CD4-positive, alpha-beta T cell treated with Interleukin-12 subunit alpha and Interleukin-12 subunit beta, for 1 hour (primary cell): ENCODE measurements around the gene GPATCH4.
"Not testable (repeated sequence)": the region's sequence is repeated elsewhere in the genome, so short reads cannot be mapped to it uniquely, and the experiment has no call there.

ENCODE experiments used
- DNase-seq: peaks from one replicate; pipeline ENCODE4 v3.0.0-alpha.2; 2020

Gene GPATCH4

GRCh38 chr1:156595016-156595415, 6.3 kb downstream of the GPATCH4 start:
- DNase-seq: no peak

DNA sequence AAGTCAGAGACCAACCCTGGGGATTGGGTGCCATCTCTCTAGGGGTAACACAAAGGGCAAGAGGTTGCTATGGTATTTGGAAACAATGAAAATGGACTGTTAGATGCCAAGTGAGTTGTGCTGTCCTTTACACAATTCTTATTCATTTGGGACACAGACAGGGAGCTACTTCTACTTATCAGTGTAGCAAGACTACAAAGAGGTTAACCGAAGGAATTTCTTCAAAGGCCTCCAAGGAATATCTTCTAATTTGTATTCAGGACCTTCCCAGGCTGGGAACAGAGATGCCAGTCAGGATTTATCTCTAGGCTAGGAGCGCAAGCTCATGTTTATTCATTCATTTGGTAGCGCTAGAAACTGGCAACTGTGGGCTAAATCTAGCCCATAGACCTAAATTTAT, 7.1 kb downstream of the GPATCH4 start:
- DNase-seq: no peak

- no peak for DNase-seq
These were observed 7.7 kb downstream of the GPATCH4 start for GRCh38 chr1:156593661-156593989.

GRCh38 chr1:156592910-156593660, 8.2 kb downstream of the GPATCH4 start:
- DNase-seq: no peak

DNA sequence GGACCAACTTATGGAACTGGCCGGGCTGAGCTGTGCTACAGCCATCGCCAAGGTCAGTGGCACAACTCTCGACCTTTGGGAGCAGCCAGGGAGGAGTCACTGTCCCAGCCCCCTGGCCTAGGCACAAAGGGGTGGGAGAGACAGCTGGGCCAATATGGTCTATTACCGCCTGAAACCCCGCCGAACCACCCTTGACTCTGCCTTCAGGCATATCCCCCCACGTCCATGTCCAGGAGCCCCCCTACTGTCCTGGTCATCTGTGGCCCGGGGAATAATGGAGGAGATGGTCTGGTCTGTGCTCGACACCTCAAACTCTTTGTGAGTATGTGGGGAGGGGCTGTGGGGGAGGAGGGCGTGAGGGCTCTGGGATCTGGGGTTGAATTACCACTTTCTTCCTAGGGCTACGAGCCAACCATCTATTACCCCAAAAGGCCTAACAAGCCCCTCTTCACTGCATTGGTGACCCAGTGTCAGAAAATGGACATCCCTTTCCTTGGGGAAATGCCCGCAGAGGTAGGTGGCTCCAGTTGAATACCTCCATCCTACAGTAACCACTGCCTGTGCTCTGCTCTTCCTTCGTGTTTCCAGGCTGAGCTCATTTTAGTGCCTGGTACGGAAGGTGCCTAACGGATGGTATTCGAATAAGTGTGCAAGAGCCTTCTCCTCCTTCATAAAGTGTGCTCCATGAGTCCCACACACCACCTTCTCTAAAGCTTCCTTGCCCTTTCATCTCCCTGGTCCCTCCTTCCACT, 8.9 kb downstream of the GPATCH4 start:
- DNase-seq: no peak

DNA sequence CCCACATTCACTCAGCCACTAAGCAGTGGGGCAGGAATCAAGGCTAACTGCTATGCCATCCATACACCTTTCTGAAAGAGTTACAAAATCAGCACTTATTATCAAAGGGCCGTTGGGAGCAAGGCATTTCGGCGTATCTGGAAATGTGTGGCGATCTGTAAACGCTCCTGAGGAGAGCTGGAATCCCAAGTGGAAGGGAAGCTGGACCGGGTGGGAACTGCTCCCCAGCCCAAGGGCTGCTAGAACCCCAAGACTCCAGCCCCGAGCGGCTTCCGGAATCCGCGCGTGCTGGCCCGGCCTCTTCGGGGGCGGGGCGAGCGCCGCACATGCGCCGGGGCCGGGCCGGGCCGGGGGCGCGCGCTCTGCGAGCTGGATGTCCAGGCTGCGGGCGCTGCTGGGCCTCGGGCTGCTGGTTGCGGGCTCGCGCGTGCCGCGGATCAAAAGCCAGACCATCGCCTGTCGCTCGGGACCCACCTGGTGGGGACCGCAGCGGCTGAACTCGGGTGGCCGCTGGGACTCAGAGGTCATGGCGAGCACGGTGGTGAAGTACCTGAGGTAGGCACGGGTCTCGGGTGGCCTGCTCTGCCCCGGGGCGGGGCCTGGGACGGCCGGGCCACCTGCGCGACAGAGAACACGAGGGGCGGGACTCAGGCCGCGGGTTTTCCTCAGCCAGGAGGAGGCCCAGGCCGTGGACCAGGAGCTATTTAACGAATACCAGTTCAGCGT, 9.7 kb downstream of the GPATCH4 start, which contains the start of gene NAXE:
NAXE (plus strand) TSS at position 345 of the 726 bp plus-strand sequence; CDS start at position 374, 29 bp downstream.
- peak; percentile 72 for DNase-seq

DNA sequence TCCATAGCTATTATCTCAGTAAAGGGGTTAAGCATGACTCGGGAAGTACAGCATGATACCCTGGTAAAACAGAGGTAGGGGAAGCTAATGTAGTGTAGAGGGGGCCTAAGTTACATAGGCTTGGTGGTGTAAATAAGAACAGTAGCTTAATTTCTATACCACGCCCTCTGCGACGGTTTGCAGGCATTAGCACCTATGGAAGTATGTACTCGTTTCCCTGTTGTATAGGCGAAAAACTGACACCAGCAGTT, 10.2 kb downstream of the GPATCH4 start:
- DNase-seq: no peak

- DNase-seq: no peak
These were observed 10.7 kb downstream of the GPATCH4 start for GRCh38 chr1:156590326-156591180.

DNA sequence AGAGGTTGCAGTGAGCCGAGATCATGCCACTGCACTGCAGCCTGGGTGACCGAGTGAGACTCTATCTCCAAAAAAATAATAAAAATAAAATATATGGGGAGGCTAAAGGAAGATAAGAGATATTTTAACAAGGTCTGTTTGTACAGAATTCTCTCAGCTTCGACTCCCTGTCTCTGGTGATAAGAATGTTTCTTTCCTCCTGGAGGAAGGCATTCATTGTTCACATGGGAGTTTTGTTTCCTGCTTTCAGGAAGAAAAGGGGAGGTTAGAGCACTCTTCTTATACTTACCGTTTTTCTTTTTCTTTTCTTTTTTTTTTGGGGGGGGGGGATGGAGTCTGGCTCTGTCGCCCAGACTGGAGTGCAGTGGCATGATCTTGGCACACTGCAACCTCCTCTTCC, 11.7 kb downstream of the GPATCH4 start:
- DNase-seq: no peak

- DNase-seq: not testable (repeated sequence)
These were observed 13.4 kb downstream of the GPATCH4 start for GRCh38 chr1:156587927-156588326.

DNA sequence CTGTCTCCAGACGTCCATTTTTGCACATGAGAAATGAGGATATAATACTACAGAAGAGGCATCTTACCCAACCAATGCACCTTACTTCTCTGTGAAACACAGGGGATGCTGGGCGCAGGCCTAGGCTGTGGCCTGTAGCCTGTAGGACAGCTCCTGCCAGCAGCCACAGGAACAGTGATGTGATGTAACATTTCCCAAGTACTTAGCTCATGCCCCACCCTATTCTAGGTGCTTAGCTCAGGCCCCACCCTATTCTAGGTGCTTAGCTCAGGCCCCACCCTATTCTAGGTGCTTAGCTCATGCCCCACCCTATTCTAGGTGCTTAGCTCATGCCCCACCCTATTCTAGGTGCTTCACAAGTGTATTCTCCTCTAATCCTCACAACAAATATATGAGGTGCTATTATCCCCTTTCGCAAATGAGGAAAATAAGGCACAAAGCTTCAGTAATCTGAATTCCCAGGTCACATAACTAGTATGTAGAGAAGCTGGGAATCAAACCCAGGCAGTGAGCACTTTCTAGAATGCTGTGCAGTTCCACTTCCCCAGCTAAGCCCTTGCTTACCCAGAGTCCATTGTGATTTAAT, 14.3 kb downstream of the GPATCH4 start:
- no peak for DNase-seq

DNA sequence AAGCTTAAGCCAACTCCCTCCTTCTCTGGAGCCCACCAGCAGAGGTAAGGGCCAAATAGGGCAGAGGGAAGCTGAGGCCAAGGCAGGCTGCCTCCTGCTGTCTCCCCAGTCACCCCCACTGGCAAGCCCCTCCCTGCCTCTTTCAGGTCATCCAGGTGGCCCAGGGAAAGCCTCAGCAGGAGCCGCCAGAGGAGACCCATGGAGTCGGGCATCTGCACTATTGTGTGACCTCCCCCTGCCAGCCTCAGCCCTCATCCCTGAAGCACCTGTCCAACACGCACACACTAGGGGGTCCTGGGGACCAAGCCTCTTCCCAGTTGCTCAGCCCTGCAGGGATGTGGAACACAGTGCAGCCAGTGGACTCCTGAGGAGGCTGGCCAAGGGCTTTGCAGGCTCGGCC, 15.0 kb downstream of the GPATCH4 start:
- DNase-seq: no peak

GRCh38 chr1:156584813-156585212, 16.5 kb downstream of the GPATCH4 start:
- DNase-seq: no peak

DNA sequence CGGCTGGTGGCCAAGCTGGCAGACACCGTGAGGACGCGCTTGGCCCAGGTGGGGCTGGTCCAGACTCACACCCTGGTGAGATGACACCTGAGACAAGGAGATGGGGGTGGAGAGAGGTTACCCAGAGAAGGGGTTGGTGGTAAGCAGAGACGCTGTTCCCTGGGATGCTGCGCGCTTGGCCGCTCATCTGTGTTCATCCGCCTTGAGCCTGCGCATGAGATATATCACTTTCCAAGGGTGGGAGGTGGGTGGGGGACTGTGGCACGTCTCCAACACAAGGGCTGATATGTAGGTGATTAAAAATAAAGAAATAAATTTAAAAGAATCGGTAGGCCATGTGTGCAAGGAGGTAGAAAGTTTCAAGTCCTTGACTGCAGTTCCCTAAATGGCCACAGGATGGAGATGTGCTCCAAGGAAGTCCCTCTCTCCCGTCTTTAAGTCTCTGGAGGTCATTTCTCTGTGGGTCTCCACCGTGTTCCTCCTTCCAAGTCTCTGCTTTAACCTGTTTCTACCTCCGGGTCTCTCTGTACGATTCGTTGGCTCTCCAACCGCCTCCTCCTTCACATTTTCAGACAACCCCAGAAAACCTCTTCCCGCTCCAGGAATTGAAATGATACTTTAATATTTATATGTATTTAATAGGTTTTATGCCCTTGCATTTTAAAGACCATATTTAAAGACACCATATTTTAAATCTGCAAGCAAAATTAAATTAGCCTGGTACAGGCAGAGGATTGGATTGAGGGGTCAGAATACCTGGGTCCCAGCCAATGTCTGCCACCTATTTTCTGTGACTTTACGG, 17.3 kb downstream of the GPATCH4 start:
- peak; percentile 82 for DNase-seq

GRCh38 chr1:156582388-156583017, 18.8 kb downstream of the GPATCH4 start:
- DNase-seq: peak; percentile 20

- DNase-seq: peak; percentile 35
These were observed 19.5 kb downstream of the GPATCH4 start for GRCh38 chr1:156581661-156582387.

DNA sequence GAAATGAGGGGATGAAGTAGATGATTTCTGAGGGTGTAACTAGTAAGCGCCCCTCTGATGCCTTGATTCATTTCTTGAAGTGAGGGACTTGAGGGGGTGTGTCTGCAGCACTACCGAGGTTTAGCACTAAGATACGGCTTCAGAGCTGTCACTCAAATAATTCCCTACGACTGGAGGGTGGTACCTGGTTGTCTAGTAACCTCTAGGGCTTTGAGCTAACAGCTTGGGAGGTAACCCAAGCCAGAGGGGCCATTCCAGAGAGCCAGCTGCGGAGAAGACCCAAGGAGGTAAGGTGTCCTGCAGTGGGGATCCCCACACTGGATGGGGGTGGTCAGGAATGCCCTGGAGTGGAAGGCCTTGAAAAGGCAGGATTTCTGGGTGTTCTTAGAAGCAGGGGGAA, 21.8 kb downstream of the GPATCH4 start, which contains the start of gene TTC24:
TTC24 (plus strand) TSS at position 252 of the 400 bp plus-strand sequence. CDS start 1,642 bp downstream, outside the sequence.
- DNase-seq: no peak

DNA sequence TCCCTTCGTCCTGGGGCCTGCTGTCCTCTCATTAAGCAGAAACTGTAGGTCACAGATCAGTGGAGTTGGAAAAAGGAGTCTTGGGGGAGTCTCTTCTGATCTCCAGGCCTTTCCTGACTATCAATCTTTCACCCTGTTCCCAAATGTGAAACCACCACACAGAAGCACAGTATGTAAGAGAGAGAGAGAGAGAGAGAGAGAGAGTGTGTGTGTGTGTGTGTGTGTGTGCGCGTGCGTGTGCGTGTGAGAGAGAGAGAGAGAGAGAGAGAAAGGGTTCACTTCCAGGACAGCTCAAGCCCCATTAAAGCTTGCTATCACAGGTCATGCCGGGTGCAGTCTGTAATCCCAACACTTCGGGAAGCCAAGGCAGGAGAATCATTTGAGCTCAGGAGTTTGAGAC, 23.2 kb downstream of the GPATCH4 start:
- no peak for DNase-seq

DNA sequence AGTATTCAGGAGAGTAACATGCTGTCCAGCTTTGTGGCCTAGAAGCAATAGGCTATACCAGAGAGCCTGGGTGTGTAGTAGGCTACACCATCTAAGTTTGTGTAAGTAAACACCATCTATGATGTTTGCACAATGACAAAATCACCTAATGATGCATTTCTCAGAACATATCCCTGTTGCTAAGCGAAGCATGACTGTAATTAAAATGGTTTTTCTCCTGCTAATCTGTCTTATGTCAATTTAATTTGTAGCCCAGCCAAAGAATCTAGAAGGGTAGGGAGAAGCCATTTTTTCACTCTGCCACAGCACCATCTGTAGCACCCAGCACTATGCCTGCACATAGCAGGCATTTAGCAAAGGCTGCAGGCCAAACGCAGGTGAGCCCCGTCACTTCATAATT, 23.7 kb downstream of the GPATCH4 start:
- DNase-seq: no peak

- DNase-seq: no peak
These were observed 27.1 kb downstream of the GPATCH4 start for GRCh38 chr1:156574039-156574633.
